GM23248 (cell line): ENCODE data around the gene PLEKHJ1. TPM values are rescaled to one million over a fixed set of nuclear protein-coding genes. Genes with fewer than 3 reads are reported as not detected.
A peak's percentile ranks its signal among the peaks of the same experiment; 100 is the strongest.

Source experiments
- DNase-seq: peaks from one replicate; pipeline ENCODE4 v3.0.0-alpha.2; 2015
- H2AFZ ChIP-seq: fragments of 200-600 bp; sonication (generic); 2 replicates; pipeline ENCODE4 v1.6.1; 2016; ENCODE audit warnings: antibody characterized with exemption
- H3F3A ChIP-seq: fragments of 200-600 bp; sonication (generic); 2 replicates; pipeline ENCODE4 v1.6.1; 2016; ENCODE audit warnings: mild to moderate bottlenecking, antibody characterized with exemption, mixed run types; ENCODE audit not compliant: insufficient read depth
- H3K27ac ChIP-seq: fragments of 200-600 bp; sonication (generic); 2 replicates; pipeline ENCODE4 v1.5.1; 2016; ENCODE audit warnings: mild to moderate bottlenecking
- H3K27me3 ChIP-seq: fragments of 200-600 bp; sonication (generic); replicated peaks from 2 replicates; pipeline ENCODE4 v1.6.1; 2016; ENCODE audit warnings: mild to moderate bottlenecking; ENCODE audit not compliant: insufficient read depth
- H3K36me3 ChIP-seq: fragments of 200-600 bp; sonication (generic); 2 replicates; pipeline ENCODE4 v1.6.1; 2016; ENCODE audit warnings: low read depth, mild to moderate bottlenecking
- H3K4me1 ChIP-seq: fragments of 200-600 bp; sonication (generic); 2 replicates; pipeline ENCODE4 v1.6.1; 2016; ENCODE audit warnings: mild to moderate bottlenecking; ENCODE audit not compliant: insufficient read depth
- H3K4me2 ChIP-seq: fragments of 200-600 bp; sonication (generic); one replicate; pipeline ENCODE4 v1.6.1; 2016; ENCODE audit warnings: mild to moderate bottlenecking; ENCODE audit not compliant: unreplicated experiment
- H3K4me3 ChIP-seq: fragments of 200-600 bp; sonication (generic); 2 replicates; pipeline ENCODE4 v1.5.1; 2016; ENCODE audit warnings: mild to moderate bottlenecking
- H3K79me2 ChIP-seq: fragments of 200-600 bp; sonication (generic); 2 replicates; pipeline ENCODE4 v1.6.1; 2016; ENCODE audit warnings: mild to moderate bottlenecking; ENCODE audit not compliant: insufficient read depth
- H3K9ac ChIP-seq: fragments of 200-600 bp; sonication (generic); 2 replicates; pipeline ENCODE4 v1.6.1; 2016; ENCODE audit warnings: mild to moderate bottlenecking
- H3K9me2 ChIP-seq: fragments of 200-600 bp; sonication (generic); 2 replicates; pipeline ENCODE4 v1.6.1; 2016; ENCODE audit warnings: mixed run types, mild to moderate bottlenecking, moderate library complexity; ENCODE audit not compliant: insufficient read depth
- H3K9me3 ChIP-seq: fragments of 200-600 bp; sonication (generic); one replicate; pipeline ENCODE4 v1.6.1; 2017; ENCODE audit warnings: low read depth
- H4K20me1 ChIP-seq: fragments of 200-600 bp; sonication (generic); 2 replicates; pipeline ENCODE4 v1.6.0; 2016; ENCODE audit not compliant: insufficient read depth
- EZH2 ChIP-seq: fragments of 200-600 bp; sonication (generic); IDR thresholded peaks from 2 replicates; pipeline ENCODE4 v1.6.1; 2018; ENCODE audit warnings: antibody characterized with exemption, mild to moderate bottlenecking; ENCODE audit not compliant: insufficient read depth, poor library complexity, severe bottlenecking
- EZH2phosphoT487 ChIP-seq: fragments of 200-600 bp; sonication (generic); IDR thresholded peaks from 2 replicates; pipeline ENCODE4 v1.6.1; 2018; ENCODE audit warnings: antibody characterized with exemption, moderate library complexity, mild to moderate bottlenecking, low read depth; ENCODE audit not compliant: insufficient read depth
- WGBS, 2 experiments: methylation state at CpG; one replicate each; pipeline ENCODE4 v1.1.6; 2015 to 2017; ENCODE audit warnings: low lambda C conversion rate in 2 of 2, low coverage in 1 of 2; ENCODE audit errors: missing lambda C conversion rate in 2 of 2; 5-methylcytosine and 5-hydroxymethylcytosine counted together
- in situ Hi-C: fragments of 300-500 bp; cut with MboI; formaldehyde crosslinking; loops from 2 replicates; pipeline ENCODE4 v1.15.0; 2020
- polyA plus RNA-seq: library from polyadenylated mRNA; unstranded; fragments of >200 nt; fragmentation: Nextera tagmentation; extraction: Ambion mirVana; gene quantifications from 2 replicates; pipeline ENCODE4 v1.2.1, GENCODE V29; 2016
- total RNA-seq: library from RNA; depleted of rRNA; stranded (reverse); fragments of >200 nt; shearing (Covaris generic); gene quantifications from 2 replicates; pipeline ENCODE4 v1.2.3, GENCODE V29; 2014

PLEKHJ1 gene
- total and polyA plus RNA-seq, 2 experiments from 2014 or later: 62.3 to 68.3 TPM

- Histone ChIP-seq H3K27ac (no peak overlapping the region), H3K27me3 (peaks cover 26% of the 10 kb centered on the region), H2AFZ (no peak overlapping the region), H3K36me3 (0 out of 2 replicates have a peak, but pooled peaks cover under 1% of the 10 kb centered on the region), H3F3A (no peaks in the 10 kb centered on the region), H3K9ac (no peak overlapping the region), H4K20me1 (no peaks in the 10 kb centered on the region), H3K9me2 (no peaks in the 10 kb centered on the region), H3K4me2 (no peak overlapping the region), H3K9me3 (no peaks in the 10 kb centered on the region), H3K4me1 (no peaks in the 10 kb centered on the region), H3K4me3 (no peak overlapping the region), H3K79me2 (no peaks in the 10 kb centered on the region)
- 7 to 9% methylated on average over 63 to 73 of the region's 74 CpGs for WGBS, 2 experiments
- no peak for DNase-seq
- peak; percentile 38 for TF ChIP-seq EZH2
- 0 out of 2 replicates have a peak, but pooled peaks have one; percentile 23 for TF ChIP-seq EZH2phosphoT487
- in situ Hi-C loops: no loop called here
Measured at GRCh38 chr19:2252055-2252796, 16.1 kb upstream of the PLEKHJ1 start.

- Histone ChIP-seq H3K27me3 (peaks cover 26% of the 10 kb centered on the region), H3K4me1 (no peaks in the 10 kb centered on the region), H3K4me2 (no peak overlapping the region), H3K9me2 (no peaks in the 10 kb centered on the region), H3K79me2 (0 out of 2 replicates have a peak, but pooled peaks cover under 1% of the 10 kb centered on the region), H3K9ac (no peak overlapping the region), H3K9me3 (no peaks in the 10 kb centered on the region), H3K36me3 (0 out of 2 replicates have a peak, but pooled peaks cover 6% of the 10 kb centered on the region), H3K4me3 (no peak overlapping the region), H2AFZ (no peak overlapping the region), H3F3A (no peaks in the 10 kb centered on the region), H4K20me1 (no peaks in the 10 kb centered on the region), H3K27ac (no peak overlapping the region)
- peak; percentile 52 for DNase-seq
- 5% methylated on average over 89 to 105 of the region's 125 CpGs for whole genome bisulfite sequencing, 2 experiments
- no peak for TF ChIP-seq EZH2
- in situ Hi-C loops: no loop called here
Measured at GRCh38 chr19:2251106-2252054, 15.3 kb upstream of the PLEKHJ1 start.

DNA sequence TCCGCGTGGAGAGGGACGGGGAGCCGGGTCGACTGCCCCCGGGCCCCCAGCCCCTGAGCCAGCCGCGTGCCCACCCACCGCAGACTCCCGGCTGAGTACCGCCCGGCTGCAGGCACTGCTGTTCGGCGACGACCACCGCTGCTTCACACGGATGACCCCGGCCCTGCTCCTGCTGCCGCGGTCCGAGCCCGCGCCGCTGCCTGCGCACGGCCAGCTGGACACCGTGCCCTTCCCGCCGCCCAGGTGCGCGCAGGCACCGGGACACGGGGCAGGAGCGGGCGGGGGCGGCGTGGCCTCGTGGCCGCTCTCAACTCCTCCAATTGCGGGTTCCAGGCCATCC, 14.6 kb upstream of the PLEKHJ1 start:
- WGBS, 2 experiments: 11 to 27% methylated on average over 3 to 39 of the region's 40 CpGs
- Histone ChIP-seq H3K36me3 (peaks cover 9% of the 10 kb centered on the region; the same call in 1 of the 2 replicates), H2AFZ (no peak overlapping the region), H3K9me2 (no peaks in the 10 kb centered on the region), H3K27me3 (peaks cover 26% of the 10 kb centered on the region), H3F3A (no peaks in the 10 kb centered on the region), H3K27ac (no peak overlapping the region), H3K9ac (no peak overlapping the region), H4K20me1 (no peaks in the 10 kb centered on the region), H3K9me3 (no peaks in the 10 kb centered on the region), H3K4me1 (no peaks in the 10 kb centered on the region), H3K4me3 (no peak overlapping the region), H3K4me2 (no peak overlapping the region), H3K79me2 (peaks cover 7% of the 10 kb centered on the region; the same call in 1 of the 2 replicates)
- in situ Hi-C loops: no loop called here
- TF ChIP-seq EZH2phosphoT487 (no peak), EZH2 (no peak)
- DNase-seq: no peak

- Histone ChIP-seq H3K4me3 (no peak overlapping the region), H3K27ac (no peak overlapping the region), H4K20me1 (no peaks in the 10 kb centered on the region), H3K27me3 (peaks cover 26% of the 10 kb centered on the region), H3K4me2 (no peak overlapping the region), H3K4me1 (no peaks in the 10 kb centered on the region), H3K9me3 (no peaks in the 10 kb centered on the region), H2AFZ (no peak overlapping the region), H3F3A (no peaks in the 10 kb centered on the region), H3K79me2 (peaks cover 13% of the 10 kb centered on the region), H3K9me2 (no peaks in the 10 kb centered on the region), H3K36me3 (peaks cover 15% of the 10 kb centered on the region; the same call in 1 of the 2 replicates), H3K9ac (no peak overlapping the region)
- in situ Hi-C loops: no loop called here
- 27 to 30% methylated on average over 31 to 43 of the region's 43 CpGs for WGBS, 2 experiments
- no peak for DNase-seq
- no peak for TF ChIP-seq EZH2phosphoT487
- no peak for TF ChIP-seq EZH2
Measured at GRCh38 chr19:2249880-2250765, 14.0 kb upstream of the PLEKHJ1 start.
